Spleen (tissue), 11 donors: ENCODE data around the gene FOXL3. TPM values are rescaled to one million over a fixed set of nuclear protein-coding genes. Genes with fewer than 3 reads are reported as not detected.
A peak's percentile ranks its signal among the peaks of the same experiment; 100 is the strongest.
"Not testable (repeated sequence)": the region's sequence is repeated elsewhere in the genome, so short reads cannot be mapped to it uniquely, and the experiment has no call there.

ENCODE experiments used
- DNase-seq: peaks from one replicate; pipeline ENCODE4 v3.0.0-alpha.2; 2020
- H3K27ac ChIP-seq, 8 donors: fragments of 200-600 bp; sonication (generic) in 7 of 8; 1 replicate in 4 of 8; 2 replicates in 4 of 8; pipeline versions ENCODE4 v1.5.0 to v1.8.0; 2016 to 2021; ENCODE audit warnings: inconsistent platforms in 4 of 8, mild to moderate bottlenecking in 4 of 8, moderate library complexity in 1 of 8
- H3K27me3 ChIP-seq, 7 donors: fragments of 200-600 bp; sonication (generic) in 6 of 7; replicated peaks in 1 of 7; 1 replicate in 4 of 7; 2 replicates in 3 of 7; pipeline versions ENCODE4 v1.5.0 to v1.8.0; 2016 to 2021; ENCODE audit warnings: inconsistent platforms in 3 of 7, mild to moderate bottlenecking in 1 of 7
- H3K36me3 ChIP-seq, 6 donors: fragments of 200-600 bp; sonication (generic) in 5 of 6; 1 replicate in 4 of 6; 2 replicates in 2 of 6; pipeline versions ENCODE4 v1.5.0 to v1.8.0; 2016 to 2021; ENCODE audit warnings: inconsistent platforms in 2 of 6
- H3K4me1 ChIP-seq, 6 donors: fragments of 200-600 bp; sonication (generic) in 5 of 6; 1 replicate in 3 of 6; 2 replicates in 3 of 6; pipeline versions ENCODE4 v1.5.0 to v1.8.0; 2016 to 2021; ENCODE audit warnings: inconsistent platforms in 3 of 6
- H3K4me3 ChIP-seq, 8 donors: fragments of 200-600 bp; sonication (generic) in 7 of 8; 1 replicate in 4 of 8; 2 replicates in 4 of 8; pipeline versions ENCODE4 v1.5.0 to v1.8.0; 2016 to 2021; ENCODE audit warnings: inconsistent platforms in 4 of 8, mild to moderate bottlenecking in 4 of 8, moderate library complexity in 2 of 8
- H3K9me3 ChIP-seq, 8 donors: fragments of 200-600 bp; sonication (generic) in 7 of 8; 1 replicate in 4 of 8; 2 replicates in 4 of 8; pipeline versions ENCODE4 v1.5.0 to v1.8.0; 2016 to 2021; ENCODE audit warnings: inconsistent platforms in 4 of 8
- CTCF ChIP-seq, 11 experiments: fragments of 200-600 bp in 7 of 11; fragments of 450-650 bp in 4 of 11; sonication (generic) in 4 of 11; IDR thresholded peaks in 8 of 11; conservative IDR thresholded peaks in 3 of 11; 1 replicate in 7 of 11; 2 replicates in 4 of 11; pipeline versions ENCODE4 v1.4.0 to v1.8.0; 2016 to 2021; ENCODE audit warnings: antibody characterized with exemption in 11 of 11, inconsistent platforms in 4 of 11, mild to moderate bottlenecking in 1 of 11
- POLR2A ChIP-seq, 3 donors: fragments of 450-650 bp; IDR thresholded peaks; one replicate each; pipeline ENCODE4 v1.5.1; 2017; ENCODE audit warnings: antibody characterized with exemption in 3 of 3, mild to moderate bottlenecking in 1 of 3
- POLR2AphosphoS5 ChIP-seq, 3 donors: sonication (generic); formaldehyde crosslinking; IDR thresholded peaks; one replicate each; pipeline ENCODE4 v1.5.1; 2017; ENCODE audit warnings: antibody characterized with exemption in 3 of 3
- WGBS, 5 donors: extraction: QIAGEN DNeasy Blood & Tissue Kit in 3 of 5; methylation state at CpG; one replicate each; pipeline versions ENCODE4 v1.1.5 to v1.1.7; 2013 to 2018; 5-methylcytosine and 5-hydroxymethylcytosine counted together
- intact Hi-C: fragments of 100-400 bp; cut with DNase I; formaldehyde crosslinking; loops from one replicate; pipeline ENCODE4 v1.15.0; 2023; ENCODE audit warnings: low total_unique reads
- polyA plus RNA-seq, 3 donors: library from polyadenylated mRNA; stranded (reverse); fragments of 200-250 nt; gene quantifications; one replicate each; pipeline ENCODE4 v1.2.1, GENCODE V29; 2013
- total RNA-seq, 7 donors: library from RNA; depleted of rRNA in 3 of 7; stranded (reverse); fragments of >200 nt in 3 of 7; fragmentation: NEBNext Ultra II Directional in 4 of 7; extraction: Animal tissue kit (Norgen Biotek cat#: 25700) in 4 of 7; gene quantifications; one replicate each; pipeline versions ENCODE4 v1.1.0 to v1.2.1, GENCODE V29; 2016 to 2021
- donor health status: healthy with polysubstance abuse.
- donor health status: DM: no; HTN: no; CAD: no; lungs with moderate emphysema.
- donor health status: DM: no; HTN: no; CAD: no.
- donor health status: Bipolar disorder and iron deficiency.
- donor health status: healthy.
- donor health status: DM: no; HTN: no; CAD: no.
- donor health status: DM: yes; HTN: yes; CAD: no.

Gene FOXL3
- total and polyA plus RNA-seq, 10 donors: not detected

GRCh38 chr7:261341-262250 lies 28.4 kb upstream of the FOXL3 start:
- peaks cover 0 to 34% (median 16%) of the 10 kb centered on the region in 8 donors for H3K9me3 ChIP-seq
- H3K4me3 ChIP-seq: no peak overlapping the region
- H3K27me3 ChIP-seq: no peaks in the 10 kb centered on the region
- peaks cover 0 to 38% (median 9%) of the 10 kb centered on the region in 6 donors for H3K36me3 ChIP-seq
- peaks cover 0 to 9% (median 0%) of the 10 kb centered on the region in 6 donors for H3K4me1 ChIP-seq
- intact Hi-C loops: no loop called here
- peak; percentile 62 for DNase-seq
- H3K27ac ChIP-seq: no peak overlapping the region
- WGBS, 5 donors: 90 to 95% (median 93%) methylated on average over 26 to 32 of the region's 32 CpGs
- TF ChIP-seq POLR2AphosphoS5 (IDR thresholded peaks at IDR 0.05) (no peak), CTCF (IDR thresholded peaks at IDR 0.05 in 8 of 11, conservative IDR thresholded peaks at IDR 0.05 in 3 of 11) (no peak), POLR2A (IDR thresholded peaks at IDR 0.05) (no peak)

- Histone ChIP-seq H3K27me3 (no peaks in the 10 kb centered on the region), H3K27ac (no peak overlapping the region), H3K9me3 (peaks cover 0 to 36% (median 16%) of the 10 kb centered on the region in 8 donors), H3K4me3 (no peak overlapping the region), H3K36me3 (peaks cover 0 to 32% (median 8%) of the 10 kb centered on the region in 6 donors), H3K4me1 (peaks cover 0 to 9% (median 0%) of the 10 kb centered on the region in 6 donors)
- WGBS, 5 donors: 93 to 98% (median 96%) methylated on average over 9 of the region's 9 CpGs
- intact Hi-C loops: no loop called here
- peak; percentile 34 for DNase-seq
- TF ChIP-seq POLR2AphosphoS5 (IDR thresholded peaks at IDR 0.05) (no peak), CTCF (IDR thresholded peaks at IDR 0.05 in 8 of 11, conservative IDR thresholded peaks at IDR 0.05 in 3 of 11) (no peak), POLR2A (IDR thresholded peaks at IDR 0.05) (no peak)
Observed at GRCh38 chr7:262251-262572, 27.8 kb upstream of the FOXL3 start.

- H3K4me3 ChIP-seq, H3K27me3 ChIP-seq, H3K4me1 ChIP-seq, H3K27ac ChIP-seq, intact Hi-C loops: not testable (repeated sequence)
- H3K36me3 ChIP-seq: peaks cover 0 to 29% (median 8%) of the 10 kb centered on the region in 6 donors
- TF ChIP-seq CTCF (IDR thresholded peaks at IDR 0.05 in 8 of 11, conservative IDR thresholded peaks at IDR 0.05 in 3 of 11): peak in 2 of 11 experiments; percentile 25 to 59
- peaks cover 0 to 36% (median 16%) of the 10 kb centered on the region in 8 donors for H3K9me3 ChIP-seq
- WGBS, 5 donors: 65 to 85% (median 76%) methylated on average over 15 to 28 of the region's 31 CpGs
- peak; percentile 40 for DNase-seq
Observed at GRCh38 chr7:262631-263311, 27.2 kb upstream of the FOXL3 start.
